Trophoblast cell (in vitro differentiated cells and primary cell): Measurements from ENCODE around the gene LRRC8D.

Experiments used
- DNase-seq, 2 donors: peaks; one replicate each; pipeline ENCODE4 v3.0.0-alpha.2; 2016
- H2AFZ ChIP-seq: 2 replicates; pipeline ENCODE4 v1.6.1; 2013; ENCODE audit warnings: low read length, moderate library complexity, mild to moderate bottlenecking; ENCODE audit not compliant: insufficient read depth, poor library complexity
- H2AK5ac ChIP-seq: 2 replicates; pipeline ENCODE4 v1.6.1; 2013; ENCODE audit warnings: mild to moderate bottlenecking, low read length
- H2BK120ac ChIP-seq: 2 replicates; pipeline ENCODE4 v1.6.1; 2013; ENCODE audit warnings: low read length, mild to moderate bottlenecking, moderate library complexity; ENCODE audit not compliant: insufficient read depth, poor library complexity
- H2BK12ac ChIP-seq: 2 replicates; pipeline ENCODE4 v1.6.1; 2013; ENCODE audit warnings: mild to moderate bottlenecking, low read length, moderate library complexity
- H2BK5ac ChIP-seq: 2 replicates; pipeline ENCODE4 v1.6.1; 2013; ENCODE audit warnings: low read length, low read depth, moderate library complexity, mild to moderate bottlenecking; ENCODE audit not compliant: poor library complexity
- H3K14ac ChIP-seq: 2 replicates; pipeline ENCODE4 v1.6.1; 2013; ENCODE audit warnings: mild to moderate bottlenecking, low read length
- H3K18ac ChIP-seq: 2 replicates; pipeline ENCODE4 v1.6.1; 2013; ENCODE audit warnings: mild to moderate bottlenecking, low read length
- H3K23ac ChIP-seq: 2 replicates; pipeline ENCODE4 v1.6.1; 2013; ENCODE audit warnings: low read length
- H3K27ac ChIP-seq: 2 replicates; pipeline ENCODE4 v1.5.1; 2013; ENCODE audit warnings: low read depth, mild to moderate bottlenecking, inconsistent platforms, low read length, moderate library complexity
- H3K27me3 ChIP-seq: 2 replicates; pipeline ENCODE4 v1.6.1; 2013; ENCODE audit warnings: inconsistent platforms, mild to moderate bottlenecking, low read length, moderate library complexity; ENCODE audit not compliant: insufficient read depth
- H3K36me3 ChIP-seq, 2 experiments: 1 replicate in 1 of 2; 2 replicates in 1 of 2; pipeline ENCODE4 v1.6.1; 2013; ENCODE audit warnings: low read length in 2 of 2, mild to moderate bottlenecking in 2 of 2, moderate library complexity in 1 of 2; ENCODE audit not compliant: insufficient read depth in 2 of 2, control insufficient read depth in 1 of 2
- H3K4ac ChIP-seq: 2 replicates; pipeline ENCODE4 v1.6.1; 2013; ENCODE audit warnings: low read depth, mild to moderate bottlenecking, low read length, moderate library complexity
- H3K4me1 ChIP-seq, 2 experiments: 1 replicate in 1 of 2; 2 replicates in 1 of 2; pipeline ENCODE4 v1.6.1; 2013; ENCODE audit warnings: low read length in 2 of 2, mild to moderate bottlenecking in 2 of 2, moderate library complexity in 1 of 2; ENCODE audit not compliant: insufficient read depth in 2 of 2, control insufficient read depth in 1 of 2
- H3K4me2 ChIP-seq: 2 replicates; pipeline ENCODE4 v1.6.1; 2013; ENCODE audit warnings: inconsistent platforms, mild to moderate bottlenecking, low read length, moderate library complexity
- H3K4me3 ChIP-seq: 2 replicates; pipeline ENCODE4 v1.5.1; 2013; ENCODE audit warnings: mild to moderate bottlenecking, low read depth, low read length, inconsistent platforms
- H3K79me1 ChIP-seq: one replicate; pipeline ENCODE4 v1.6.1; 2013; ENCODE audit warnings: low read length
- H3K79me2 ChIP-seq: 2 replicates; pipeline ENCODE4 v1.6.1; 2013; ENCODE audit warnings: low read length, mild to moderate bottlenecking; ENCODE audit not compliant: control insufficient read depth, insufficient read depth, poor library complexity
- H3K9ac ChIP-seq: 2 replicates; pipeline ENCODE4 v1.6.1; 2013; ENCODE audit warnings: mild to moderate bottlenecking, low read length
- H3K9me3 ChIP-seq: 2 replicates; pipeline ENCODE4 v1.6.1; 2013; ENCODE audit warnings: low read depth, mild to moderate bottlenecking, control low read depth, inconsistent platforms, low read length; ENCODE audit not compliant: insufficient read depth
- H4K12ac ChIP-seq: 2 replicates; pipeline ENCODE4 v1.6.1; 2013; ENCODE audit warnings: low read depth, mild to moderate bottlenecking, low read length, moderate library complexity
- H4K8ac ChIP-seq: 2 replicates; pipeline ENCODE4 v1.6.1; 2013; ENCODE audit warnings: low read depth, mild to moderate bottlenecking, low read length, moderate library complexity
- H4K91ac ChIP-seq: one replicate; pipeline ENCODE4 v1.6.1; 2013; ENCODE audit warnings: low read depth, mild to moderate bottlenecking, low read length, moderate library complexity
- WGBS: extraction: QIAGEN DNeasy Blood & Tissue Kit; methylation state at CpG from one replicate; pipeline ENCODE4 v1.1.7; 2013; ENCODE audit warnings: missing lambda C conversion rate; ENCODE audit not compliant: insufficient read length, insufficient coverage; ENCODE audit errors: extremely low coverage; 5-methylcytosine and 5-hydroxymethylcytosine counted together

Gene LRRC8D

DNA sequence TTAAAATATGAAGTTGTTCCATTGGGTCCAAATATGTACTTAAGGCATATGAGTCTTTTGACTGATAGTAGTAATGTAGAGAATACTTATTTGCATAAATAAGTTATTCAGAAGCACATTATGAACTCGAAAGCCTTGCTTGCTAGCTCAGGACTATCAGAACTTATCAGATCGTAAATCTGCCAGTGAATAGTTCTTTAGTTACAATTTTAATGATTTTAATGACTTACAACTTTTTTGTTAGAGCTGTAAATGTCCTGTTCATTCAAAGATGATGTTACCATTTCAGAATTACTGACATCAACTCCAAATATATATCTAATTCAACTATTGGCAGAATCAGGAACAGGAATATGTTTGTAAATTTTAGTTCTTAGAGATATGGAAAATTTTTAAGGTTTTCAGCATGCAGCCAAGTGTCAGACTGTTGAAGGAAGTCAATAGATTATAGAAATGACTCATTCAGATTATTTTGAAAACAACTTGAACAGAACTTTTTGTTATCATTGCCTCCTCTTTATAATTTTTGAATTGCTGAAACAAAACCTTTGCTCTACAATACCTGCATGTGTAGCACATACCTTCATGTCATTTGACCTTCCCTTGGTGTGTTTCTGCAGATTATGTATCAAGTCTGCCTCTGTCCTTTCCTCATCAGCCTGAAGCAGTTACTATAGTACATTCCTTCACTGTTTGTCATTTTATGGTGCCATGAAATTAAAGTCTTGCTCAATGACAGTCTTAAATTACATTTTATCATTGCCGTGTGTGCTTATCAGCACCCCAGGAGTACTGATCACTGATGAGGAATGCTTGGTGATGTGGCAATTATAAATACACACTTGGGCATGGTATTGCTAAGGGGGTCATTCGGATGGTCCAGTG is 44.9 kb downstream of the LRRC8D start:
- Histone ChIP-seq H2BK12ac (no peak overlapping the region), H2AFZ (no peak overlapping the region), H3K14ac (no peak overlapping the region), H2BK5ac (no peak overlapping the region), H3K4ac (no peak overlapping the region), H4K91ac (no peak overlapping the region), H4K8ac (no peak overlapping the region), H3K27me3 (no peaks in the 10 kb centered on the region), H3K36me3 (peaks cover 6 to 8% of the 10 kb centered on the region in 2 experiments), H3K79me1 (no peaks in the 10 kb centered on the region), H3K27ac (no peak overlapping the region), H3K18ac (no peak overlapping the region), H3K9me3 (no peaks in the 10 kb centered on the region), H3K4me2 (no peak overlapping the region), H3K4me3 (no peak overlapping the region), H3K23ac (no peak overlapping the region), H3K9ac (no peak overlapping the region), H4K12ac (no peak overlapping the region), H2AK5ac (no peak overlapping the region), H3K4me1 (no peaks in the 10 kb centered on the region), H3K79me2 (no peaks in the 10 kb centered on the region), H2BK120ac (no peak overlapping the region)
- peak in 1 of 2 donors; percentile 64 for DNase-seq
- no CpG with 5 or more reads among the region's 4 CpGs for WGBS

DNA sequence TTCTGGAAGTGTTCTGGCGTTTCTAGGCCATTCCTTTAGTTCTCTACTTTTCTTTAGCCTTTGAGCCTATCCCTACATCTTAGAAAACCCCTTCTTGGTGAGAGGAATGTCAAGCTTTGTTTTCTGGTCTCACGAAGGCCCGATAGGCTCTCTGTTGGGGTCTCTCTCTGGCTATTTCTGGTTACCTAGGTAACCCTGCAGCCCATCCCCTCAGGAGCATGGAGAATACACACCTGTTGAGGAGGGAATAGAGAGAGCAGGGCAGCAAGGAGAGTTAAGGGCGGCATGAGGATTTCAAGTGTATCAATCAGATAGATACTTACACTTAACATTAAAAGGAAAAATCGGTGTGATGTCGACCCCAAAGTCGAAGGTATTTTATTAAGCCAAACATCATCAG is 45.7 kb downstream of the LRRC8D start:
- Histone ChIP-seq H3K4me2 (no peak overlapping the region), H3K36me3 (peaks cover 5 to 6% of the 10 kb centered on the region in 2 experiments), H2AK5ac (no peak overlapping the region), H2AFZ (no peak overlapping the region), H3K27ac (no peak overlapping the region), H3K9me3 (no peaks in the 10 kb centered on the region), H4K12ac (no peak overlapping the region), H3K14ac (no peak overlapping the region), H3K9ac (no peak overlapping the region), H4K8ac (no peak overlapping the region), H3K4ac (no peak overlapping the region), H3K4me1 (no peaks in the 10 kb centered on the region), H2BK5ac (no peak overlapping the region), H3K27me3 (no peaks in the 10 kb centered on the region), H2BK120ac (peak overlapping the region; percentile 46), H3K4me3 (no peak overlapping the region), H3K18ac (no peak overlapping the region), H3K79me1 (no peaks in the 10 kb centered on the region), H2BK12ac (no peak overlapping the region), H4K91ac (no peak overlapping the region), H3K79me2 (no peaks in the 10 kb centered on the region), H3K23ac (no peak overlapping the region)
- DNase-seq: no peak
- WGBS: no CpG with 5 or more reads among the region's 7 CpGs

DNA sequence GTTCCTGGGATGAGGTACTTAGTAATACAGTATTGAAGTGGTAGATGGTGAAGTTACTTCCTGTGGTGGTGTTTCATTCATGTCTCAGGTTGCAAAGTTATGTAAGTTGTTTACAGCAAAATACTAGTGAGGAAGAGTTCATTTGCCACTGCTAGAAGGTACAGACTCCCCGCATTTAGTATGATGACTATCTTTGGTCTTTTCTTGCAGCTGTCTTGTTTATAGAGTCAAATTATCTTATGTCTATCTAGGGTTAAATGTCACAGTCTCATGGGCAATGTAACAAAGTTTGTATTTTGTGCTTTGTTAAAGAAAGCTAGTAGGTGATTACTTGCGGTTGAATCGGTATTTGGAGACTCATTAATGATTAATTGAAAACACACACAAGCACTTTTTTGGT is 50.2 kb downstream of the LRRC8D start:
- Histone ChIP-seq H3K79me1 (no peaks in the 10 kb centered on the region), H4K91ac (no peak overlapping the region), H2AK5ac (no peak overlapping the region), H3K27me3 (no peaks in the 10 kb centered on the region), H3K4me3 (no peak overlapping the region), H2BK12ac (no peak overlapping the region), H2BK5ac (no peak overlapping the region), H3K14ac (no peak overlapping the region), H3K27ac (no peak overlapping the region), H3K23ac (no peak overlapping the region), H3K4me1 (peaks cover 0 to 2% of the 10 kb centered on the region in 2 experiments), H3K9me3 (no peaks in the 10 kb centered on the region), H3K36me3 (peaks cover 5 to 6% of the 10 kb centered on the region in 2 experiments), H3K4ac (no peak overlapping the region), H3K9ac (no peak overlapping the region), H3K4me2 (no peak overlapping the region), H4K8ac (no peak overlapping the region), H2AFZ (no peak overlapping the region), H3K18ac (no peak overlapping the region), H3K79me2 (no peaks in the 10 kb centered on the region), H4K12ac (no peak overlapping the region), H2BK120ac (no peak overlapping the region)
- no peak for DNase-seq
- no CpG with 5 or more reads among the region's 3 CpGs for WGBS

DNA sequence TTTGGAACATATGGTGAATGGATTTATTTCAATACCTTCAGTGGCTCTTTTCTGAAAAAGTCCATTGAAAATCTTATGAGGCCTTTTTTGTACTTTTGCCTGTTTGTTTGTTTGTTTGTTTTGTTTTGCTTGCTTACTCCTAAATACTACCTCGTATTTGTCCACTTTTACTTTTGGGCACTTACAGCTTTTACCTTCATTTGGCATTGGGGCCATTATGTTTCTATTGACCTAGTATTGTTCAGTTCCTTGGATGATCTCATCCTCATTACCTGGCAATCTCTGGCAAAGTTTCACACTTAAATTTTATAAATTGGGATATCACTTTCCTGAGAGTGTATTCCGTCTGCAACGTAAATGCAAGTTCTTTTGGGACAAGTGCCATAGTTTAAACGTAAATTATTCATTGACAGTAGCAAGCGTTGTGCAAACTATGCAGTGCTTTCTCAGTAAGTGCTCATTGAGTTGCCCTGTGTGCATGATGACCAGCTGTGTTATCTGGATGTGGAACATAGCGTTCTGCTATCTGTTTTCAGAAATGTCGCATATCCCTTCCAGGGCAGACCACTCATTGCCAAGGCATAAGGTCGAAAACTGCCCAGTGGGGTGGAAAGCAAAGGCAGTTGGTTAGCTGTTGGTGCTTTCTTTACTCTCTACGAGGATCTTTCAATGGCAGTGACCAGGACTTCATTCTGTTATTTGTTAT is 51.1 kb downstream of the LRRC8D start:
- no peak overlapping the region for H3K23ac ChIP-seq
- no peak overlapping the region for H3K27ac ChIP-seq
- H3K4me2 ChIP-seq: no peak overlapping the region
- no peak overlapping the region for H3K4ac ChIP-seq
- H3K4me1 ChIP-seq: peaks cover 0 to 2% of the 10 kb centered on the region in 2 experiments
- no peak overlapping the region for H4K12ac ChIP-seq
- no peak overlapping the region for H4K91ac ChIP-seq
- no peak overlapping the region for H2BK12ac ChIP-seq
- no peak overlapping the region for H2AFZ ChIP-seq
- no peak overlapping the region for H3K4me3 ChIP-seq
- H2BK120ac ChIP-seq: no peak overlapping the region
- no peaks in the 10 kb centered on the region for H3K9me3 ChIP-seq
- no peak overlapping the region for H2AK5ac ChIP-seq
- H4K8ac ChIP-seq: no peak overlapping the region
- peaks cover 5 to 6% of the 10 kb centered on the region in 2 experiments for H3K36me3 ChIP-seq
- no peak overlapping the region for H2BK5ac ChIP-seq
- H3K18ac ChIP-seq: no peak overlapping the region
- no peaks in the 10 kb centered on the region for H3K27me3 ChIP-seq
- no peak overlapping the region for H3K9ac ChIP-seq
- no CpG with 5 or more reads among the region's 9 CpGs for WGBS
- no peaks in the 10 kb centered on the region for H3K79me2 ChIP-seq
- DNase-seq: no peak
- no peaks in the 10 kb centered on the region for H3K79me1 ChIP-seq
- H3K14ac ChIP-seq: no peak overlapping the region
